ENCODE measurements around the gene SLC26A8.

DNA sequence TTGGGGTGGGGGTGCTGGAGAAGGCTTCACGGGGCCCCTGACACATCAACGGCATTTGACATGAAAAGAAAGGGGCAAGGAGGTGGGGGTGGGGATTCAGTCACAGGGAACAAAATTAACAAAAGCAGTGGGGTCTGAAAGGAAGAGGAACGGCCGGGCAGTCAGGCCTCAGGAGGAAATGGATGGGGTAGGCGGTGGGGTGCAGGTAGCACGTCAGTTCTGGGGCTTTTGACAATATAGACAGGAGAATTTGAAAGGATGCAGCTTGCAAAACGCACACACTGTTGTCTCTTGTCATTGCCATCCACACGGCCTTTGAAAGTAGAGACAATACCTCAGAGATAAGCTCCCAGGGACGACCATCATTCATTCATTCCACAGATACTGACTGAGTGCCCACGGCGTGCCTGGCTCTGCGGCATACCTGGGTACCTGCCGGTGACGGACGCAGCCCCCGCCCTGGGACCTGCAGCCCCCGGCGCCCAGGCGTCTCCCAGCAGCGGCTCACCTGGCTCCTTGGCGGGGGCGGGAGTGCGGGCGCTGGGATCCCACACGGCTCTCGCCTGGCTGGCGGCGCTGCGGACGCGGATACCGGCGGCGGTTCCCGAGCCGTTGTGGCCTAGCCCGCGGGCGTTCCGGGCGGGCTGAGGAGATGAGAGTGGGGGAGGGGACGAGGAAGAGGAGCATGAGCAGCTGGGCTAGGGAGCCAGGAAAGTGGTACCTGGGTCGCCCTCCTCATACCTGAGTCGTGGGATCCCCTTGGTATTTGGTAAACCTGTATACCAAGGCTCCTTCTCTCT lies at the start of gene SLC26A8:
- TF ChIP-seq, protein P1, sequence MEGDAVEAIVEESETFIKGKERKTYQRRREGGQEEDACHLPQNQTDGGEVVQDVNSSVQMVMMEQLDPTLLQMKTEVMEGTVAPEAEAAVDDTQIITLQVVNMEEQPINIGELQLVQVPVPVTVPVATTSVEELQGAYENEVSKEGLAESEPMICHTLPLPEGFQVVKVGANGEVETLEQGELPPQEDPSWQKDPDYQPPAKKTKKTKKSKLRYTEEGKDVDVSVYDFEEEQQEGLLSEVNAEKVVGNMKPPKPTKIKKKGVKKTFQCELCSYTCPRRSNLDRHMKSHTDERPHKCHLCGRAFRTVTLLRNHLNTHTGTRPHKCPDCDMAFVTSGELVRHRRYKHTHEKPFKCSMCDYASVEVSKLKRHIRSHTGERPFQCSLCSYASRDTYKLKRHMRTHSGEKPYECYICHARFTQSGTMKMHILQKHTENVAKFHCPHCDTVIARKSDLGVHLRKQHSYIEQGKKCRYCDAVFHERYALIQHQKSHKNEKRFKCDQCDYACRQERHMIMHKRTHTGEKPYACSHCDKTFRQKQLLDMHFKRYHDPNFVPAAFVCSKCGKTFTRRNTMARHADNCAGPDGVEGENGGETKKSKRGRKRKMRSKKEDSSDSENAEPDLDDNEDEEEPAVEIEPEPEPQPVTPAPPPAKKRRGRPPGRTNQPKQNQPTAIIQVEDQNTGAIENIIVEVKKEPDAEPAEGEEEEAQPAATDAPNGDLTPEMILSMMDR (IDR thresholded peaks at IDR 0.05), result no peak
- no peak for TF ChIP-seq POLR2A (IDR thresholded peaks at IDR 0.05)
- no peak for TF ChIP-seq EP300 (IDR thresholded peaks at IDR 0.05)
